HepG2 (cell line): Measurements from ENCODE around the gene RPS6KA5. TPM values are rescaled to one million over a fixed set of nuclear protein-coding genes. Genes with fewer than 3 reads are reported as not detected.

ENCODE experiments used
- ATAC-seq: fragments of 200-7000 bp; cut with Tn5 transposase; 3 replicates; pipeline ENCODE4 v1.9.1; 2020; ENCODE audit warnings: mild to moderate bottlenecking, moderate library complexity
- BruUV-seq: library from RNA; stranded (reverse); fragments of 400-500 nt; replicated peaks from 2 replicates; lab custom pipeline; 2021; lab: Mats Ljungman, UMichigan
- CTCF ChIA-PET: fragments of 300-600 bp; formaldehyde crosslinking; extraction: SDS; loops from one replicate; lab custom pipeline; 2021; ENCODE audit warnings: low total read pairs, inconsistent platforms, low intra/inter-chr PET ratio; lab: Yijun Ruan, JAX
- POLR2A ChIA-PET: fragments of 350-600 bp; sonication (Branson Sonifier 250); formaldehyde crosslinking; loops from one replicate; lab custom pipeline; 2020; ENCODE audit warnings: antibody characterized with exemption, inconsistent platforms; lab: Yijun Ruan, JAX
- DNase-seq: peaks from one replicate; pipeline ENCODE4 v3.0.0-alpha.2; 2015; ENCODE audit warnings: low spot score
- FAIRE-seq: peaks from 3 replicates; lab custom pipeline; 2011; peaks lifted over from hg19 to GRCh38; lab: Jason Lieb, UNC
- H2AFZ ChIP-seq: one replicate; pipeline ENCODE4 v1.6.1; 2011; ENCODE audit warnings: low read length, inconsistent platforms
- H3K27ac ChIP-seq: fragments of 300-600 bp; 3 replicates; pipeline ENCODE4 v1.8.0; 2011; ENCODE audit warnings: mixed run types, mild to moderate bottlenecking, mixed read lengths, low read length, inconsistent platforms; ENCODE audit not compliant: insufficient read depth; ENCODE audit errors: extremely low read length
- H3K27me3 ChIP-seq, 2 experiments: fragments of 200-600 bp in 1 of 2; 2 replicates in 1 of 2; 3 replicates in 1 of 2; pipeline versions ENCODE4 v1.6.0 to v1.8.0; 2011; ENCODE audit warnings: low read length in 2 of 2, mild to moderate bottlenecking in 2 of 2, moderate library complexity in 2 of 2, inconsistent platforms in 1 of 2; ENCODE audit not compliant: insufficient read depth in 2 of 2, control insufficient read depth in 1 of 2
- H3K36me3 ChIP-seq, 2 experiments: fragments of 200-600 bp in 1 of 2; replicated peaks in 1 of 2; 2 replicates in 1 of 2; 3 replicates in 1 of 2; pipeline versions ENCODE4 v1.5.1 to v1.8.0; 2011; ENCODE audit warnings: low read length in 2 of 2, inconsistent platforms in 1 of 2; ENCODE audit not compliant: insufficient read depth in 2 of 2, control insufficient read depth in 1 of 2
- H3K4me1 ChIP-seq: 2 replicates; pipeline ENCODE4 v1.5.1; 2012; ENCODE audit warnings: low read length, inconsistent platforms; ENCODE audit not compliant: insufficient read depth
- H3K4me2 ChIP-seq: 2 replicates; pipeline ENCODE4 v1.6.0; 2011; ENCODE audit warnings: low read depth, low read length, inconsistent platforms
- H3K4me3 ChIP-seq, 3 experiments: fragments of 200-600 bp in 1 of 3; sonication (generic), shearing (Covaris generic) in 1 of 3; replicated peaks in 1 of 3; 2 replicates each; pipeline ENCODE4 v1.5.1; 2011 to 2016; ENCODE audit warnings: low read length in 3 of 3, inconsistent platforms in 2 of 3, low read depth in 2 of 3, mild to moderate bottlenecking in 2 of 3, control low read depth in 1 of 3, mixed read lengths in 1 of 3; ENCODE audit not compliant: insufficient read depth in 1 of 3
- H3K79me2 ChIP-seq: one replicate; pipeline ENCODE4 v1.6.1; 2011; ENCODE audit warnings: low read length, inconsistent platforms; ENCODE audit not compliant: insufficient read depth
- H3K9ac ChIP-seq: 2 replicates; pipeline ENCODE4 v1.6.0; 2011; ENCODE audit warnings: mild to moderate bottlenecking, low read depth, low read length, inconsistent platforms; ENCODE audit not compliant: insufficient read depth
- H3K9me3 ChIP-seq: 2 replicates; pipeline ENCODE4 v1.5.1; 2012; ENCODE audit warnings: mild to moderate bottlenecking, low read length
- H4K20me1 ChIP-seq: 2 replicates; pipeline ENCODE4 v1.6.0; 2011; ENCODE audit warnings: inconsistent platforms, mild to moderate bottlenecking, low read length, moderate library complexity; ENCODE audit not compliant: insufficient read depth
- ATRX ChIP-seq: sonication (generic); formaldehyde crosslinking; IDR thresholded peaks from 2 replicates; pipeline ENCODE4 v1.4.0; 2020; ENCODE audit warnings: missing genetic modification reagents, borderline replicate concordance
- CENPBD1 ChIP-seq: sonication (generic); formaldehyde crosslinking; IDR thresholded peaks from 2 replicates; pipeline ENCODE4 v1.8.0; 2022; ENCODE audit warnings: missing genetic modification reagents, low read depth, mild to moderate bottlenecking, borderline replicate concordance
- GLI4 ChIP-seq: sonication (generic); formaldehyde crosslinking; IDR thresholded peaks from 2 replicates; pipeline ENCODE4 v1.5.1; 2020; ENCODE audit warnings: missing genetic modification reagents, mild to moderate bottlenecking, moderate library complexity, borderline replicate concordance
- HOXA5 ChIP-seq: sonication (generic); formaldehyde crosslinking; IDR thresholded peaks from 2 replicates; pipeline ENCODE4 v1.4.0; 2020; ENCODE audit warnings: missing genetic modification reagents
- HOXA7 ChIP-seq: sonication (generic); formaldehyde crosslinking; IDR thresholded peaks from 2 replicates; pipeline ENCODE4 v1.8.1; 2022; ENCODE audit warnings: mild to moderate bottlenecking, missing genetic modification reagents, moderate library complexity
- JDP2 ChIP-seq: sonication (generic); formaldehyde crosslinking; IDR thresholded peaks from 2 replicates; pipeline ENCODE4 v1.8.1; 2022; ENCODE audit warnings: missing genetic modification reagents, borderline replicate concordance
- JUN ChIP-seq: sonication (generic); formaldehyde crosslinking; IDR thresholded peaks from 2 replicates; pipeline ENCODE4 v1.4.0; 2020; ENCODE audit warnings: mild to moderate bottlenecking, missing genetic modification reagents
- KLF12 ChIP-seq: sonication (generic); formaldehyde crosslinking; IDR thresholded peaks from 2 replicates; pipeline ENCODE4 v1.4.0; 2020; ENCODE audit warnings: missing genetic modification reagents, borderline replicate concordance
- MAZ ChIP-seq, 2 experiments: sonication (generic) in 1 of 2; formaldehyde crosslinking in 1 of 2; IDR thresholded peaks; 2 replicates each; pipeline versions ENCODE4 v1.5.0 to v1.6.1; 2012 to 2020; ENCODE audit warnings: low read depth in 2 of 2, mild to moderate bottlenecking in 2 of 2, borderline replicate concordance in 1 of 2, improper control_type of control experiment in 1 of 2, low read length in 1 of 2, missing genetic modification reagents in 1 of 2, moderate library complexity in 1 of 2
- MXD3 ChIP-seq: IDR thresholded peaks from 2 replicates; pipeline ENCODE4 v1.6.1; 2016; ENCODE audit warnings: mild to moderate bottlenecking, missing biosample characterization, missing genetic modification reagents
- SIX1 ChIP-seq: sonication (generic); formaldehyde crosslinking; IDR thresholded peaks from 2 replicates; pipeline ENCODE4 v1.4.0; 2020; ENCODE audit warnings: missing genetic modification reagents, borderline replicate concordance
- ZKSCAN8 ChIP-seq: IDR thresholded peaks from 2 replicates; pipeline ENCODE4 v1.6.1; 2016; ENCODE audit warnings: borderline replicate concordance, missing genetic modification reagents, missing compliant biosample characterization
- ZNF101 ChIP-seq: sonication (generic); formaldehyde crosslinking; IDR thresholded peaks from 2 replicates; pipeline ENCODE4 v1.4.0; 2020; ENCODE audit warnings: mild to moderate bottlenecking, low read depth, missing genetic modification reagents, borderline replicate concordance
- ZNF180 ChIP-seq: sonication (generic); formaldehyde crosslinking; IDR thresholded peaks from 2 replicates; pipeline ENCODE4 v1.4.0; 2020; ENCODE audit warnings: low read depth, missing genetic modification reagents, borderline replicate concordance
- ZNF234 ChIP-seq: sonication (generic); formaldehyde crosslinking; conservative IDR thresholded peaks from 2 replicates; pipeline ENCODE4 v1.5.1; 2020; ENCODE audit warnings: mild to moderate bottlenecking, missing genetic modification reagents
- ZNF331 ChIP-seq: sonication (generic); formaldehyde crosslinking; IDR thresholded peaks from 2 replicates; pipeline ENCODE4 v1.4.0; 2020; ENCODE audit warnings: missing genetic modification reagents
- ZNF510 ChIP-seq: sonication (generic); formaldehyde crosslinking; IDR thresholded peaks from 2 replicates; pipeline ENCODE4 v1.4.0; 2020; ENCODE audit warnings: low read depth, mild to moderate bottlenecking, missing genetic modification reagents
- ZNF841 ChIP-seq: sonication (generic); formaldehyde crosslinking; IDR thresholded peaks from 2 replicates; pipeline ENCODE4 v1.8.1; 2023; ENCODE audit warnings: missing genetic modification reagents, borderline replicate concordance
- ZSCAN31 ChIP-seq: sonication (generic); formaldehyde crosslinking; IDR thresholded peaks from 2 replicates; pipeline ENCODE4 v1.5.0; 2020; ENCODE audit warnings: low read depth, mild to moderate bottlenecking, missing genetic modification reagents
- WGBS: methylation state at CpG from one replicate; pipeline ENCODE4 v1.1.6; 2017; ENCODE audit warnings: low lambda C conversion rate; 5-methylcytosine and 5-hydroxymethylcytosine counted together
- in situ Hi-C: cut with HindIII; loops from 2 replicates; pipeline ENCODE4 v1.10.0; 2017; ENCODE audit warnings: low pct_unique_long_range_greater_than_20kb; ENCODE audit not compliant: extremely low pct_ligation_motif_present
- intact Hi-C: fragments of 100-400 bp; cut with micrococcal nuclease; formaldehyde crosslinking; loops from one replicate; pipeline ENCODE4 v1.10.0; 2022; ENCODE audit not compliant: unreplicated experiment
- polyA plus RNA-seq, 8 experiments: library from polyadenylated mRNA; depleted of rRNA in 3 of 8; stranded (reverse) in 7 of 8; unstranded in 1 of 8; fragments of >200 nt; fragmentation: Illumina TruSeq in 4 of 8; extraction: Trizol in 4 of 8; gene quantifications; 2 replicates each; pipeline versions ENCODE4 v1.2.1 to v1.2.3, GENCODE V29; 2011 to 2016; ENCODE audit warnings: low read depth in 4 of 8, missing spikeins in 1 of 8, mixed read lengths in 1 of 8; ENCODE audit not compliant: insufficient read depth in 1 of 8
- total RNA-seq, 5 experiments: library from RNA; depleted of rRNA; stranded (reverse); fragments of >200 nt; fragmentation: Illumina TruSeq; extraction: Trizol; gene quantifications; 2 replicates each; pipeline ENCODE4 v1.2.3, GENCODE V29; 2016; ENCODE audit warnings: low read depth in 1 of 5

The RPS6KA5 gene
- total and polyA plus RNA-seq, 2 of the 13 experiments (the other 11 are each of a cell fraction or from before 2014, with no cell fraction given) = 0.50 to 0.58 TPM

- in situ Hi-C loops = no loop called here
- no TSS peak for BruUV-seq
- FAIRE-seq = no peak
- Histone ChIP-seq H3K9me3 (no peaks in the 10 kb centered on the region), H3K27ac (no peak overlapping the region), H3K4me2 (peak overlapping the region; percentile 23; the same call in 1 of the 2 replicates), H3K4me3 (no peak overlapping the region), H3K9ac (no peak overlapping the region), H3K36me3 (no peaks in the 10 kb centered on the region), H3K4me1 (no peaks in the 10 kb centered on the region), H4K20me1 (no peaks in the 10 kb centered on the region), H2AFZ (no peak overlapping the region), H3K27me3 (no peaks in the 10 kb centered on the region), H3K79me2 (no peaks in the 10 kb centered on the region)
- ChIA-PET CTCF (no interaction called here), POLR2A (no interaction called here)
- intact Hi-C loops = no loop called here
- ATAC-seq = no peak
- WGBS = 100% methylated on average over 1 of the region's 1 CpG
- TF ChIP-seq GLI4 (CRISPR knock-in tag) (no peak), JUN (CRISPR knock-in tag) (no peak), MAZ (IDR thresholded peaks at IDR 0.05; ENCODE audit: borderline replicate concordance, low read depth, low read length) (no peak), MAZ (CRISPR knock-in tag; IDR thresholded peaks at IDR 0.05; ENCODE audit: low read depth) (no peak), ZNF331 (CRISPR knock-in tag) (no peak), HOXA5 (no peak), ZNF234 (CRISPR knock-in tag) (no peak), ZSCAN31 (CRISPR knock-in tag) (no peak), HOXA7 (no peak), ATRX (CRISPR knock-in tag) (no peak), MXD3 (CRISPR knock-in tag) (no peak), KLF12 (CRISPR knock-in tag) (no peak), ZKSCAN8 (no peak), ZNF180 (CRISPR knock-in tag) (no peak), ZNF510 (no peak), ZNF101 (no peak), ZNF841 (CRISPR knock-in tag) (no peak), CENPBD1 (CRISPR knock-in tag) (no peak), JDP2 (no peak), SIX1 (no peak)
- no peak for DNase-seq
These were observed 38.3 kb downstream of the RPS6KA5 start for GRCh38 chr14:91021991-91022621.
